Glutamatergic neuron (in vitro differentiated cells): ENCODE results near the gene NUP93. TPM values are rescaled to one million over a fixed set of nuclear protein-coding genes. Genes with fewer than 3 reads are reported as not detected.

ENCODE experiments used
- DNase-seq: peaks from one replicate; pipeline ENCODE4 v3.0.0; 2022
- H3K27ac Mint-ChIP-seq: one replicate; pipeline ENCODE4 v1.8.0; 2020; ENCODE audit warnings: mild to moderate bottlenecking, mixed read lengths, inconsistent platforms; ENCODE audit not compliant: unreplicated experiment
- H3K27me3 Mint-ChIP-seq: one replicate; pipeline ENCODE4 v1.8.0; 2020; ENCODE audit warnings: mild to moderate bottlenecking, moderate library complexity, mixed read lengths, inconsistent platforms; ENCODE audit not compliant: unreplicated experiment
- H3K36me3 Mint-ChIP-seq: one replicate; pipeline ENCODE4 v1.8.0; 2020; ENCODE audit warnings: mild to moderate bottlenecking, mixed read lengths, inconsistent platforms; ENCODE audit not compliant: unreplicated experiment
- H3K4me1 Mint-ChIP-seq: one replicate; pipeline ENCODE4 v1.8.0; 2020; ENCODE audit warnings: mild to moderate bottlenecking, low read depth, mixed read lengths, inconsistent platforms; ENCODE audit not compliant: unreplicated experiment
- H3K4me3 Mint-ChIP-seq: one replicate; pipeline ENCODE4 v1.8.0; 2020; ENCODE audit warnings: mild to moderate bottlenecking, mixed read lengths, inconsistent platforms; ENCODE audit not compliant: unreplicated experiment
- H3K9me3 Mint-ChIP-seq: one replicate; pipeline ENCODE4 v1.8.0; 2020; ENCODE audit warnings: mild to moderate bottlenecking, moderate library complexity, mixed read lengths, inconsistent platforms; ENCODE audit not compliant: unreplicated experiment
- total RNA-seq: library from RNA; stranded (reverse); fragmentation: NEBNext Ultra II Directional; extraction: Animal tissue kit (Norgen Biotek cat#: 25700); gene quantifications from one replicate; pipeline ENCODE4 v1.2.1, GENCODE V29; 2021; ENCODE audit not compliant: unreplicated experiment
- TF ChIP-seq, protein P1 (sequence below): fragments of 200-600 bp; sonication (generic); IDR thresholded peaks from one replicate; pipeline ENCODE4 v1.5.0; 2021; ENCODE audit not compliant: partially characterized antibody, unreplicated experiment

NUP93 gene
- total RNA-seq, 1 donor from 2014 or later, result 84.1 TPM

DNA sequence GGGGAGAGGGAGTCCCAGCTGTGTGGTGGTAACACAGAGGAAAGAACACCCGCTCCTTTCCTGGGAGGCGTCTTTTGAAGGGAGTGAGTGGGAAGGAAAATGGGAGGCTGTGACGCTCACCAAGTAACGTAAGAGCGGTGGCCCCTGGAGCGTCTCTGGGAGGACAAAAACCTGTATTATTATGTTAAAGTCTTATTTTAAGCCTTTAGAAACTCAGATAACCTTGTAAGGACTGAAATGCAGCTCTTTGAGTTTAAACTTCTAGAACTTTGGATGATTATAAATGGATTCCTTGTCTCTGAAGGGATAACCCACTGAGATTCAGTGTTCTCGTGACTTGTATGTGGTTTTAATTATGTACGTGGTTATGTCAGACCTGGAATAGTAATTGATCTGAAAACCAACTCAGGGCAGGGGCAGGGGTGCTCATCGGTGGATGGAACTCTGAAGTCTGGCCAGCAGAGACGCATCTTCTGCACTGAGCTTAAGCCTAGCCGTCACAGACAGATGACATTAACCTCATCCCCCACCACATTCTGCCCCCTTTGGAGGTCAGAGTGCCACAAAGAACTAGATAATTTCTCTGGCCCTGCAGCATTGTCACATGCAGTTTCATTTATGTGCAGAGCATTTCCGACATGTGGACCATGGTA is 93.3 kb downstream of the NUP93 start:
- TF ChIP-seq, protein P1, sequence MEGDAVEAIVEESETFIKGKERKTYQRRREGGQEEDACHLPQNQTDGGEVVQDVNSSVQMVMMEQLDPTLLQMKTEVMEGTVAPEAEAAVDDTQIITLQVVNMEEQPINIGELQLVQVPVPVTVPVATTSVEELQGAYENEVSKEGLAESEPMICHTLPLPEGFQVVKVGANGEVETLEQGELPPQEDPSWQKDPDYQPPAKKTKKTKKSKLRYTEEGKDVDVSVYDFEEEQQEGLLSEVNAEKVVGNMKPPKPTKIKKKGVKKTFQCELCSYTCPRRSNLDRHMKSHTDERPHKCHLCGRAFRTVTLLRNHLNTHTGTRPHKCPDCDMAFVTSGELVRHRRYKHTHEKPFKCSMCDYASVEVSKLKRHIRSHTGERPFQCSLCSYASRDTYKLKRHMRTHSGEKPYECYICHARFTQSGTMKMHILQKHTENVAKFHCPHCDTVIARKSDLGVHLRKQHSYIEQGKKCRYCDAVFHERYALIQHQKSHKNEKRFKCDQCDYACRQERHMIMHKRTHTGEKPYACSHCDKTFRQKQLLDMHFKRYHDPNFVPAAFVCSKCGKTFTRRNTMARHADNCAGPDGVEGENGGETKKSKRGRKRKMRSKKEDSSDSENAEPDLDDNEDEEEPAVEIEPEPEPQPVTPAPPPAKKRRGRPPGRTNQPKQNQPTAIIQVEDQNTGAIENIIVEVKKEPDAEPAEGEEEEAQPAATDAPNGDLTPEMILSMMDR, result no peak
- no peak for DNase-seq

DNA sequence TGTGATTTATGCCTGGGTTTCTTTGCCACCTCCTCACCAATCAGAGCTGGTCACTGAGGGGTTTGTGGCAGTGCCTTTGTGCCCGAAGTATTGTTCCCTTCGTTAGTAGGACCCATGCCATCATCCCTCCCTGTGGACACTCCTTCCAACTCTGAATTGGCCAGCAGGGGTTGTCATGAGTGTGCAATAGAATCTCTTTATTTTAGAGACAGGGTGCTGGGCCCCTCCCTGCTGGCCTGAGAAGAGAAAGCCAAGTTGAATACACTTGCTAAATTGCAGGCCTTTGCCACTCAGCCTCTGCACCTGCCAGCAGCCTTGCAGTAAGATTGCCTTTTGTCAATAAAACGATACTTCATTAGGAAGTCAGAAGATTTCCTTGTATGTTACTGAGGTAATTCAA is 94.4 kb downstream of the NUP93 start:
- no peaks in the 10 kb centered on the region for H3K9me3 Mint-ChIP-seq
- H3K36me3 Mint-ChIP-seq, result peaks cover 3% of the 10 kb centered on the region
- no peaks in the 10 kb centered on the region for H3K4me1 Mint-ChIP-seq
- no peak for DNase-seq
- no peak overlapping the region for H3K4me3 Mint-ChIP-seq
- TF ChIP-seq, protein P1, result no peak
- no peak overlapping the region for H3K27ac Mint-ChIP-seq
- no peaks in the 10 kb centered on the region for H3K27me3 Mint-ChIP-seq

More for the DNA sequence above, 93.3 kb downstream of the NUP93 start:
- Mint-ChIP-seq H3K9me3 (no peaks in the 10 kb centered on the region), H3K36me3 (peaks cover 3% of the 10 kb centered on the region), H3K4me3 (no peak overlapping the region), H3K27me3 (no peaks in the 10 kb centered on the region), H3K27ac (no peak overlapping the region), H3K4me1 (no peaks in the 10 kb centered on the region)

DNA sequence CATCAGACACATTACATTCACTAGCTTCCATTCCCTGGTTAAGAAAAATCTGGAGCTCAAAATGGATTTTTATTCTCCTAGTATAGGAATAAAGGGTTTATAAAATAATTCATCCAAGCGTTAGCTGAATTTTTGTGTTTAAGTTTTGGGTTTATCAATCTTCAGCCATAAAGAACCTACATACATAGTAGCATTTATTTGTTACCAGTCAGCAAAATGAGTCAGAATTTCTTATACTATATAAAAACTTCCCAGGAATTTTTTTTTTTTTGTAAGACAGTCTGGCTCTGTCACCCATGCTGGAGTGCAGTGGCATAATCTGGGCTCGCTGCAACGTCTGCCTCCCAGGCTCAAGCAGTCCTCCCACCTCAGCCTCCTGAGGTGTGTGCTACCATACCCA is 94.9 kb downstream of the NUP93 start:
- Mint-ChIP-seq H3K9me3 (no peaks in the 10 kb centered on the region), H3K27me3 (no peaks in the 10 kb centered on the region), H3K27ac (no peak overlapping the region), H3K4me3 (no peak overlapping the region), H3K36me3 (peaks cover 3% of the 10 kb centered on the region), H3K4me1 (no peaks in the 10 kb centered on the region)
- DNase-seq, result no peak
- TF ChIP-seq, protein P1, result no peak

DNA sequence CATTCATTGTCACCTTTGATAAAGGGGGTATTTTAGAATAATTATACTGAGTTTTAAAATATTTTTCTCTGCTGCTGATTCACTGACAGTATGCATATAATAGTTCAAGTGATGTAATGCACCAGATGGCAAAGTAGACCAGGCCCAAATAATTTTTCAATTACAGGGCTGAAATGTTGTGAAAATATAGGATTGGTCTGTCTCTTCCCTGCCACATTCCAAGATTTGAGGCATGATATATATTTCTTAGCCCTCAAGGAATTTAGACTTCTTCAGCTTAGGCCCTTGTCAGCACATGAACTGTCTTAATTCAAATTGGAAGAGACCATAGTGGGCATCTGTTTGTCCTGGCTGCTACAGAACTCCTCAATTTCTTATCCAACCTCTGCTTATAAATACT is 95.9 kb downstream of the NUP93 start:
- no peaks in the 10 kb centered on the region for H3K27me3 Mint-ChIP-seq
- peaks cover 3% of the 10 kb centered on the region for H3K36me3 Mint-ChIP-seq
- H3K27ac Mint-ChIP-seq, result no peak overlapping the region
- DNase-seq, result no peak
- TF ChIP-seq, protein P1, result no peak
- H3K4me3 Mint-ChIP-seq, result no peak overlapping the region
- H3K9me3 Mint-ChIP-seq, result no peaks in the 10 kb centered on the region
- H3K4me1 Mint-ChIP-seq, result no peaks in the 10 kb centered on the region

DNA sequence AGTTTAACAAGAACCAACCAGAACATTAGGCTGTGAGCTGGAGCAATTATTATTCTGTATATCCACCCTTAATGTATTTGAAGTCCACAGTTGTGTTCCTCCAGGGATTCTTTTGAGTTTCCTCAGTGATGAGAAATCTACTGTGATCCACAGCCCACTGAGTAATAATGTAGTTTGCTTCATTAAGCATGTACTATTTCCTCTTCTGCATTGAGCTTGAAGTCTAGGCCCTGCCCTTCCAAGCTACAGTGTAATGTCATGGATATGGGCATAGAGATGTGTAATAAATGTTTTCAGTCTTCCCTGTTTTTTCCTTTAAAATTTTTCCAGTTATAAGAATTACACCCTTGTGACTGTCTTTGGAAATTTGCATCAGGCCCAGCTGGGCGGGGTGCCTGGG is 98.7 kb downstream of the NUP93 start:
- no peak for DNase-seq
- Mint-ChIP-seq H3K4me1 (no peaks in the 10 kb centered on the region), H3K4me3 (no peak overlapping the region), H3K36me3 (no peaks in the 10 kb centered on the region), H3K9me3 (no peaks in the 10 kb centered on the region), H3K27ac (no peak overlapping the region), H3K27me3 (no peaks in the 10 kb centered on the region)
- TF ChIP-seq, protein P1, result no peak
